ENCODE results near the gene AIPL1.

The AIPL1 gene

DNA sequence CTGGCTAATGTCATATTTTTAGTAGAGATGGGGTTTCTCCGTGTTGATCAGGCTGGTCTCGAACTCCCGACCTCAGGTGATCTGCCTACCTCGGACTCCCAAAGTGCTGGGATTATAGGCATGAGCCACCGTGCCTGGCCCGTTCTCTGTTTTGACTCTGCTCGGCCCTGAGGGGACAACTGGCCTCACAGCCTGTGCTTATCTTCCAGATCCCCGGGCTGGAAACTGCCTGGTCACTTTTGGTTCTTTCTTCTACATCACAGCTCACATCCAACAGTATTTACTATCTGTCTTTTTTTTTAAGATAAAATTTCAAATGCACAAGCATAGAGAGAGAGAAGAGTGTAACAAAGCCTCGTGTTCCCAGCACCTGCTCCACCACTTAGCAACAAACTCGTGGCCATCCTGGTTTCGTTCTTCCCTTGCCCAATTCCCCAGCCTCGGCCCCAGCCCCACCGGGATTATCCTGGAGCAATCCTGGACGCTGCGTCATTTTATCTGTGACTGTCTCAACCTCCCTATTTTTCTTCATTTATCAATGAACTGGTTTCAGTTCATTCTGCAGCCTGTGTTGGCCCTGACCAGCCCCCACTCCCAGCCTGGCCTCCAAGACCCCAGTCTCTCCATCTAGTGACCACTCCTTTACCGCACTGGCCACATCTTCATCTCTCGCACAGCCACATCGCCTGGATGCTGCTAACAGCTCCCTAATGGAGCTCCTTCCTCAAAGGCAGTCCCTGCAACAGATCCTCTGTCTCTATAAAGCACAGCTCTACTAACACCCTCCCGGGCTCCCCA, 30.5 kb upstream of the AIPL1 start:
- DNase-seq (ENCODE audit: low read depth) = no peak

DNA sequence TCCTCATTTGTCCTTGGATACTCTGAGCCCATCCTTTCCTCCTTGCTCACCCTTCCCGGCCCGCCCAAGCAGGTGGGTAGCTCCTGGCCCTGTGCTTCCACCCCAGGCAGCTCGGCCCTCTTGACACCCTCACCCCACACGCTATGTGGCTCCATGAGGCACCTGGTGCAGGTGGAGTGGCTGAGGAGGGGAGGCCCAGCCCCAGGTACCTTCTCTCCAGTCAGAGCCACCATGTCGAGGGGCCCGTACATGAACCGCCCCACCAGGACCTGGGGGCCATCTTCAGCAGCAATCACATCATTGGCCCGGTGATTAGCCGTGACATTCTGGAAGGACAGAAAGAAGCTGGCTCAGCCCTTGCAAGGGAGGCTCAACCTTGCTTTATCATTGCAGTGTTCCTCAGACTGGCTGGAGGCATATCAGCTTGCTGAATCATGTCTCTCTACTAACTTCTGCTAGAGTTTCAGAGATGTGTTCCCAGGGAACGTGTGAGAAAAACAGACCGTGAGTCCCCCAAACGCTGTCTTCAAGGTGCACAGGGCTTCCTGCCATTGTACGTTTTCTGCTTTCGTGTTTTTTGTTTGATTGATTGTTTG, 29.6 kb upstream of the AIPL1 start:
- no peak for DNase-seq (ENCODE audit: low read depth)

GRCh38 chr17:6463616-6464445, 28.9 kb upstream of the AIPL1 start:
- DNase-seq (ENCODE audit: low read depth) = no peak

DNA sequence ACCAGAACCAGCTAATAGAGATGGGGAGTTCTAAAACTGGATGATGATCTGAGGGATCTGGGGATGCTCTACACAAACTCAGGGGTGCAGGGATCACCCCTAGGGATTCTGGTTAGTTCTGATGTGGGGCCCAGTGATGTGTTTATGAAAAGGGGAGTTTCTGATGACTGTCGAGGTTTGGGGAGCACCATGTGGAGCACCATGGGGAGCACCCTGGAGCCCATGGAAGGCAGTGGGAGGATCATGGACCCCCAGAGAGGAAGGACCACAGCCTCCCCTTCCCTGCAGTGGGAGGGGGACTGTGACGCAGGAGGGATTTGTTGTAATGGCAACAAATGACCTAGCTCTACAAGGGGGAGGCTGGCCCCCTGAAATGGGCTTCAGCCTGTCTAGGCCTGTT, 27.8 kb upstream of the AIPL1 start:
- DNase-seq (ENCODE audit: low read depth) = no peak

DNA sequence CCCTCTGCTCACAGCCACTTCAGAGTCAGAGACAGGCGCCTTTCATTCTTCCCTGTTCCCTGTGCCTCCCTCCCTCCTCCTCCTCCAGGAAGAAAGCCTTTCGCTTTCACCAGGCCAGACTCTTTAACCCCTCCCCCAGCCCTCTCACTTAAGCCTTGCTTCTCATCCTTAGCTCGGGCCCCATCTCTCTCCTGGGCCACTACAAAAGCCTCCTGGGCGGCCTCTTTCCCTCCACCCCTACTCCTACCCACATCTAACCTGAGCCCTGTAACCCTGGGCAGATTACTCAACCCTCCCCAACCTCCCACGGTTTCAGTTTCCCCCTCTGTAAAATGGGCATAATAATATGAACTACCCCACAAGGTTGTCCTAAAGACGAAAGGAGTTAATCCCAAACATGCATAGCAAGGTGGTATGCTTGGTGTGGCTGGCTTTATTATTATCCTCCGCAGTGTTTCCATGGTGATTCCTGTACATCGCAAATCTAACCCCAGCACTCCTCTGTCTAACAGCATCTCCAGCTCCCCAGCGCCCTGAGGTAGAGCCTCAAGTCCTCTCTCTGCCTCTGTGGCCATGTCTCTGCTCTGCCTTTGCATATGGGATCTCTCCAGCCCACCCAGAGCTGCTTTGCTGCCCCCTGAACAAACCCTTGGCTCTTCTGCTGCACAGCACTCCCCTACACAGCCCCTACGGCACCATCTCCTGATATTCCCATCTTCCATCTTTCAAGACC, 27.0 kb upstream of the AIPL1 start:
- DNase-seq (ENCODE audit: low read depth) = no peak

GRCh38 chr17:6461246-6461645, 26.3 kb upstream of the AIPL1 start:
- DNase-seq (ENCODE audit: low read depth) = no peak

- DNase-seq (ENCODE audit: low read depth) = no peak
Observed at GRCh38 chr17:6460531-6461161, 25.7 kb upstream of the AIPL1 start.

GRCh38 chr17:6458460-6458950, 23.6 kb upstream of the AIPL1 start:
- DNase-seq (ENCODE audit: low read depth) = no peak

DNA sequence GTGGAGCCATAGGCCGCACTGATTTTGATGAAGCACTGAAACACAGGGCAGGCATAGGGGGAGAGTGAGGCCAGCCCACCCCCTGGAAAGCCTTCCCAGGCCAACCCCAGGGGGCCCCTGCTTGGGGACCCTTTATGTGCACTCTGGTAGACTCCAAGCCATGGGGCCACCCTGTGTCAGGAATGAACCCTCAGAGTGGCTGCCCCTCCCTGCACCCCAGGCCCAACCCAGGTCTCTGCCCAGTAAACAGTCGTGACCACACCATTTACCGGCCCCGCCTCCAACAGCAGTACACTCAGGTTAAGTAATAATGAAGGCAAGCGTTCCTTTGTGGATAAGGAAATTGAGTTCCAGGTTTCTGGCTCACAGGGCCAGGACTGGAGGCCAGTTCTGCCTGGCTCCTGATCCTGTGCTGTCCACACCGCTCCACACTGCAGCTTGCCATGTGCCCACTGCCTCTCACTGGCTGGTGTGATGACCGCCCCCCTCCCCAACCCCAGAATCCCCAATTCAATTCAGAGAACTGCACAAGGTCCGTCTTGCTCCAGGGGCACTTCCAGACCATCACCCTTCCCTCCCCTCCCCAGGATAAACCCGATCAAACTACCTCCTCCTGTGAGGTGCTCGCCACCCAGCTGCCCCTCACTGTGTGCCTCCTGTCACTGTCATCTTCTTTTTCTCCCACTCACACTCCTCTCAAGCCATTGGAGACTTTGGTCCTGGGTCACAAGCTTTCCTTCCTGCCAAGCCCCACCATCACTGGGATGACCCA, 23.0 kb upstream of the AIPL1 start:
- no peak for DNase-seq (ENCODE audit: low read depth)

DNA sequence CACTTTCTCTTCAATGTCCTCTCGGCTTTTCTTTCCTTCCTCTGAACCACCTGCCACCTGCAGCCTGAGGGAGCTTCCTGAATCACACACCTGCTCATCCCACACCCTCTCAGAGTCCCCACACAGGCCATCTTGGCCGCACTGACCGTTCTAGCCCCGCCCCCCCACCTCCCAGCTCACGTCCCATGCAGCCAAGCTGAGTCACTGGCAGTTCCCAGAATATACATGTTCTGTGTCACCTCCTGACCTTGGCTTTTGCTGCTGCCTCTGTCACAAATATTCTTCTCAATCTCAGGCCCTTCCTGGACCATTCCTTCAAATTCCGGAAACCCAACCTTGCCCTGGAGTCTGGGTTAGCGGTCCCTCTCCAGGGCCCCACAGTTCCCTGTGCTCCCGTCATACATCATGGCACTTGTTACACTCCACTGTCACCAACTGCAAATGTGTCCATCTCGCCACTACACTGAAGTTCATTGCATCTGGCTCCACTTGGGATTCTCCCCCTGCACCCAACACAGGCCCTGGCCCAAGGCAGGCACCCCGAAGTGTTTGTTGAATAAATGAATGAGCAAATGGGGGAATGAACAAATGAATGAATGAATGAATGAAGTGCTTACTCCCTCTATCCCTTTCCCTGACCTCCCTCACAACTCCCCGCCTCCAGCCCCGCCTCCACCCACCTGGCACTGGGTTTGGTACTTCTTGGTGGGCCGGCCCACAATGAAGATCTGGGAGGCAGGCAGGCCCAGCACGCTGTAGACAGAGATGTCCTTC, 22.2 kb upstream of the AIPL1 start:
- no peak for DNase-seq (ENCODE audit: low read depth)

DNA sequence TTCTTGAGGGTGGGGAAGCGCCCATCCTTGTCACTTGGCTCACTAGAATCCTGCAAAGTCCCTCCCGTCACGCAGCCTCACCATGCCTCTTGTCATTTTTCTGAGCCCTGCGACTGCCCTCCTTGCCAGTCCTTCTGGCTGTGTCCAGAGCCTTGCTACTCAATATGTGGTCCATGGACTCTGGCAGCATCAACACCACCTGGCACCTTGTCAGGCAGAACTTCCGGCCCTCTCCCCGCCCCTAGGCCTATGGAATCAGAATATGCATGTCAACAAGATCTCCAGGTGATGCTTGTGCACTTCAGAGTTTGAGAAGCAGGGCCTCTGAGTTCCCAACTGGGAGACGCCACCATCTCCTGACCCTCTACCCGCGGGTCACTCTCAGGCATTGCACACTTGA, 21.4 kb upstream of the AIPL1 start:
- DNase-seq (ENCODE audit: low read depth) = no peak

DNA sequence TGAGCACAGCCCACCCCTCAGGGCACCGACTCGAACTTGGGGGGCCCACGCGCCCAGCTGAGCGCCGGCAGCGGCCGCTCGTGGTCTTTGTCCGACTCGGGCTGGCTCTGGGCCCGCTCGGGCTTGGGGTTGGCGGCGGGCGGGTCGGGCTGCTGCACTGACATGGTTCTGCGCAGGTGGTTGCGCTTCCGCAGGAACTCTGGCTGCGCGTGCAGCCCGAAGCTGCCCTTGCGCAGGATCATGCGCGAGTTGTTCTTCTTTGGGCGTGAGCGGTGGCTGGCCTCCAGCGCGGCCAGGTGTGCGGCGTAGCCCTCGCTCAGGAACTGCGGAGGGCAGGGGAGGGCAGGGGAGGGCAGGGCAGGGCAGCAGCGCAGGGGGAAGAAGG, 20.4 kb upstream of the AIPL1 start:
- DNase-seq (ENCODE audit: low read depth) = no peak

GRCh38 chr17:6454495-6455320, 19.8 kb upstream of the AIPL1 start:
- no peak for DNase-seq (ENCODE audit: low read depth)

DNA sequence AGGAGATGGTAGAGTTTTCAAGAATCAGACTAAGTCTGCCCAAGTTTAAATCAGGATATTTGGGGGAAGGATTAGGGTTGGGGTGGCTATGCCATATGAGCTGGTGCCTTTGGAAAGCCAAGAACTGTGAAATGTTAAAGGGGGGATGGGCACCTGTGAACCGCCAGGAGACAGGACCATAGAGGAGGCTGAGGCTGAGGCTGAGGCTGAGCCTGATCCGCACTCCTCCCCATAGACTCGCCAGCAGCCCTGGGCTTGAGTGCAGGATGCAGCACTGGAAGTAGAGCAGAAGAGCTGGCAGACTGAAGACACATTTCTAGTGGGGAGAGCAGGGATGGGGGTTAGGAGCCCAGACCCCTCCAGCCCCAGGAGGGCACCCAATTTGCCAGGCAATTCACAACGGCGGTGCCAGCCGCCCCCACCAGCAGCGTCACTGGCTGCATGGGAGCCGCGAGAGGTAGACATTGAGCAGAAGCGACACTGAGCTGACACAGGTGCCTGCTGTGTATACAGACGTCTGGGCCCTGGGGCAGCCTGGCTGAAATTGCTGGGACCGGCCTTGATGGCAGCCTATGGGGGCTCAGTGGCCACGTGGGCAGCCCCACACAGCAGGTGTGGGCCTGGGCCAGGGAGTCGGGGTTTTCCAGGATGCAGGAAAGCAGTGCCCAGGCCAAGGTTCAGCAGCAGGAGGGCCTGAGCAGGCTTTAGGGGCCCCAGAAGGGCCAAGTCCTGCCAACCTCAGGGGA, 18.5 kb upstream of the AIPL1 start:
- DNase-seq (ENCODE audit: low read depth) = no peak

DNA sequence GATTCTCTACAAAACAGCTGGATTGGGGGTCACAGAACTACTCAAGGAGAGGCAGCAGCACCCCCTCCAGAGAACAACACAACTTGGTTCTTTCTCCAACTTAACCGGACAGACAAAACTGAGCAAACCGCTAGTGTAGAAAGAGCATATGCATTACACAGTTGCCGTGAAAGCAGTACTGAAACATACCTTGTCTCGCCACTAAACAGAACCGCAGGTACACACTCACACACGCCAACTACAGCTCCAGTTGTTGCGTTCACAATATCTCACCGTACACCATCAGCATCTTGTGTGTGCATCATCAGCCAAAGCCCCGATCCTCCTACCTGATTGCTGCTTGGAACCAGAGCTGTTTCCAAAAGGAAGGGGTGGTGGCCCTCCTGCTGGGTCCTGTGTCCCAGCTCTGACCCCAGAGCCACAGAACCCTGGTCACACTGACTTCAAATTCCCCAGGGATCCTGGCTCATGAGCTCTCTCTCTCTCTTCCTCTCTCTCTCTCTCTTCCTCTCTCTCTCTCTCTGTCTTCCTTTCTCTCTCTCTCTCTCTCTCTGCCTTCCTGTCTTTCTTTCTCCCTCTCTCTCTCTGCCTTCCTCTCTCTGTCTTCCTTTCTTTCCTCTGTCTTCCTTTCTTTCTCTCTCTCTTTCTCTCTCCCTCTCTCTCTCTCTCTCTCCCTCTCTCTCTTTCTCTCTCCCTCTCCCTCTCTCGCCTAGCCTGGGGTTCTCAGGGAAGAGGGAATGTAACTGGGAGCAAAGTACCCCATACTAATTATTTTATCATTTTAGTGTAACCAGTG, 17.7 kb upstream of the AIPL1 start:
- no peak for DNase-seq (ENCODE audit: low read depth)

- DNase-seq (ENCODE audit: low read depth) = no peak
Observed at GRCh38 chr17:6450926-6451832, 16.3 kb upstream of the AIPL1 start.

DNA sequence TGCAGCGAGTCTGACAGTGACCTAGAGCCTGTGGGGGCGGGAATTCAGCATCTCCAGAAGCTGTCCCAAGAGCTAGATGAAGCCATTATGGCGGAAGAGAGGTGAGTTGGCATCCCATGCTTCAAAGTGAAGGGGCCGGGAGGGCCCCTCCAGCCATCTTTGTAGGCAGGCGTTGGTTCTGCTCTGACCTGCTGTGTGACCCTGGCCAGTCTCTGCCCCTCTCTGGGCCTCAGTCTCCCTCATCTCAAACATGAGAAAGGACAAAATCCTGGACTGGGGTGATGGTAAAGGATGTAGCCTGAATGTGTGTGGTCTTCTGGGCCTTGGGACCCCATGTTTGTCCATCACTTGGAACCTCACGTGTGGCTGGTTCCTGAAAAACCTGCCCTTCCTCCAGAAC, 14.4 kb upstream of the AIPL1 start:
- DNase-seq (ENCODE audit: low read depth) = no peak

Measured in stimulated activated CD8-positive, alpha-beta memory T cell treated with anti-CD3 and anti-CD28 coated beads, Interleukin-15, amount 100 ng/mL, for 24 hours (primary cell).